Gastroesophageal sphincter (tissue), 4 donors: ENCODE results near the gene CTSV. TPM values are rescaled to one million over a fixed set of nuclear protein-coding genes. Genes with fewer than 3 reads are reported as not detected.
A peak's percentile ranks its signal among the peaks of the same experiment; 100 is the strongest.
"Not testable (repeated sequence)": the region's sequence is repeated elsewhere in the genome, so short reads cannot be mapped to it uniquely, and the experiment has no call there.

Experiments used
- ATAC-seq: fragments of 150-250 bp; one replicate; pipeline ENCODE4 v1.9.1; 2016; ENCODE audit warnings: mild to moderate bottlenecking, moderate library complexity
- H3K27ac ChIP-seq, 4 donors: fragments of 200-600 bp; sonication (generic) in 3 of 4; 1 replicate in 3 of 4; 2 replicates in 1 of 4; pipeline ENCODE4 v1.5.1; 2016 to 2019
- H3K27me3 ChIP-seq: fragments of 200-600 bp; sonication (generic); one replicate; pipeline ENCODE4 v1.5.1; 2019
- H3K36me3 ChIP-seq, 2 donors: fragments of 200-600 bp; sonication (generic); one replicate each; pipeline ENCODE4 v1.5.1; 2019; ENCODE audit warnings: control low read depth in 1 of 2
- H3K4me1 ChIP-seq, 3 donors: fragments of 200-600 bp; sonication (generic); 1 replicate in 2 of 3; 2 replicates in 1 of 3; pipeline ENCODE4 v1.5.1; 2016 to 2019; ENCODE audit warnings: control low read depth in 2 of 3
- H3K4me3 ChIP-seq, 2 donors: fragments of 200-600 bp; sonication (generic); one replicate each; pipeline ENCODE4 v1.5.1; 2019; ENCODE audit warnings: mild to moderate bottlenecking in 1 of 2, moderate library complexity in 1 of 2
- H3K9me3 ChIP-seq, 3 donors: fragments of 200-600 bp; sonication (generic); one replicate each; pipeline ENCODE4 v1.5.1; 2017 to 2019; ENCODE audit warnings: control low read depth in 2 of 3
- EP300 ChIP-seq: sonication (generic); formaldehyde crosslinking; IDR thresholded peaks from one replicate; pipeline ENCODE4 v1.6.1; 2017; ENCODE audit warnings: antibody characterized with exemption, mild to moderate bottlenecking
- POLR2A ChIP-seq, 2 donors: fragments of 450-650 bp; IDR thresholded peaks; one replicate each; pipeline ENCODE4 v1.6.1; 2017; ENCODE audit warnings: antibody characterized with exemption in 2 of 2, mild to moderate bottlenecking in 2 of 2, moderate library complexity in 1 of 2
- POLR2AphosphoS5 ChIP-seq: sonication (generic); formaldehyde crosslinking; IDR thresholded peaks from one replicate; pipeline ENCODE4 v1.6.1; 2017; ENCODE audit warnings: antibody characterized with exemption
- WGBS, 2 donors: methylation state at CpG; one replicate each; pipeline ENCODE4 v1.1.5; 2018; ENCODE audit warnings: low coverage in 1 of 2; 5-methylcytosine and 5-hydroxymethylcytosine counted together
- total RNA-seq, 4 donors: library from RNA; depleted of rRNA; stranded (reverse); fragments of >200 nt; gene quantifications; one replicate each; pipeline ENCODE4 v1.1.0, GENCODE V29; 2016
- TF ChIP-seq, protein P1 (sequence below), 4 experiments: fragments of 200-600 bp in 2 of 4; fragments of 450-650 bp in 2 of 4; sonication (generic) in 1 of 4; IDR thresholded peaks; one replicate each; pipeline ENCODE4 v1.5.1; 2017 to 2019; ENCODE audit warnings: antibody characterized with exemption in 4 of 4, mild to moderate bottlenecking in 2 of 4, moderate library complexity in 2 of 4

The CTSV gene
- total RNA-seq: under 1 TPM in 3 of 4 donors, not detected in 1; 0.19 to 0.93 (median 0.57) TPM

DNA sequence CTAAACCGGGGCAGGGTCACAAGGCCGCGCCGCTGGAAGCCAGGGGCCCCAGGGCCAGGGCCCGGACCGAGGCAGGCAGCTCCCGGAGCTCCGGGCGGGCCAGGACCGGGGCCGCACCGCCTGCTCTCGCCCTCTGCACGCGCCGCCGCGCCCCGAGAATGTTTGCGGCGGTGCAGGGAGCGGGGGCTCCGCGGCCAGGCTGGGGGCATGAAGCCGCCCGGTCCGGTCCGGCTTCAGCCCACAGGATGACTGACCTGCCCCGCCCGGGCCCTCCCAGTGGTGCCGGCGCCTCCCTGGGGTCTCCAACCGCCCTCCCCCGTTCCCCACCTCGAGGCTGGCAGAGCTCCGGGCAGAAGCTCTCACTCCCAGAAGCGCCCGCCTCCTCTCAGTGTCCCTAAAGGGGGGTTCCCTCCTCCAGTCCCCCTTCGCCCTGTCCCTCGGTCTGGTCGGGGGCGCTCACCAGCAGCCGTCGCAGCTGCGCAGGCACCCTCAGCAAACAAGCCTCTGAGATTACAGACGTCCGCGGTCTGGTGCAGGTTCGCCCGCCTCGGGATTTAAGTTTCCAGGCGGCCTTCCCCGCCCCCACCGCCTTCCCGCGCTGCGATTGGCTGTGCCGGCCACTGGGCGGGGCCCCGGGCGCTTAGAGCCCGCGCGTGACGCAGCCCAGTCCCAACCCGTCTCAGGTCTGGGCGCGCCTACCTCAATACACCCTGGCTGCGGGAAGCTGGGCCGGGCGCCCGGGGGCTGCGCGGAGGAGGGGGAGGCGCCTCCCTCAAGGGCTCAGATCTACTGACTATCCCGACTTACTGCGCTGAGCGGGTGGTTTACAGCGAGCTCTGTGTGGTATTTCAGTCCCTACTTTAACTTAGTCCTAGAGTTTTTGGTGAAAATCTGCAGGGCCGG is at the start of gene CTSV:
Gene CTSV, minus strand, starts transcription at position 532 of the 903 bp plus-strand sequence. CDS start 1,099 bp downstream, outside the sequence.
- Histone ChIP-seq H3K4me3 (peak within 1 kb of the TSS; percentile 26 to 59), H3K27ac (peak within 1 kb of the TSS in 3 of 4 donors; percentile 50 to 64 (median 57)), H3K27me3 (peaks cover 50% of the 10 kb centered on the region), H3K4me1 (peaks cover 0 to 14% (median 8%) of the 10 kb centered on the region in 3 donors), H3K36me3 (no peaks in the 10 kb centered on the region), H3K9me3 (peaks cover 0 to 5% (median 0%) of the 10 kb centered on the region in 3 donors)
- WGBS, 2 donors: 0% methylated on average over 11 of the region's 80 CpGs; no CpG with 5 or more reads in 1 of the 2 donors
- peak; percentile 99 for ATAC-seq
- TF ChIP-seq POLR2A (IDR thresholded peaks at IDR 0.05) (peak in 1 of 2 donors; percentile 29), EP300 (no peak), POLR2AphosphoS5 (no peak)
- TF ChIP-seq, protein P1, sequence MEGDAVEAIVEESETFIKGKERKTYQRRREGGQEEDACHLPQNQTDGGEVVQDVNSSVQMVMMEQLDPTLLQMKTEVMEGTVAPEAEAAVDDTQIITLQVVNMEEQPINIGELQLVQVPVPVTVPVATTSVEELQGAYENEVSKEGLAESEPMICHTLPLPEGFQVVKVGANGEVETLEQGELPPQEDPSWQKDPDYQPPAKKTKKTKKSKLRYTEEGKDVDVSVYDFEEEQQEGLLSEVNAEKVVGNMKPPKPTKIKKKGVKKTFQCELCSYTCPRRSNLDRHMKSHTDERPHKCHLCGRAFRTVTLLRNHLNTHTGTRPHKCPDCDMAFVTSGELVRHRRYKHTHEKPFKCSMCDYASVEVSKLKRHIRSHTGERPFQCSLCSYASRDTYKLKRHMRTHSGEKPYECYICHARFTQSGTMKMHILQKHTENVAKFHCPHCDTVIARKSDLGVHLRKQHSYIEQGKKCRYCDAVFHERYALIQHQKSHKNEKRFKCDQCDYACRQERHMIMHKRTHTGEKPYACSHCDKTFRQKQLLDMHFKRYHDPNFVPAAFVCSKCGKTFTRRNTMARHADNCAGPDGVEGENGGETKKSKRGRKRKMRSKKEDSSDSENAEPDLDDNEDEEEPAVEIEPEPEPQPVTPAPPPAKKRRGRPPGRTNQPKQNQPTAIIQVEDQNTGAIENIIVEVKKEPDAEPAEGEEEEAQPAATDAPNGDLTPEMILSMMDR (IDR thresholded peaks at IDR 0.05): peak in 2 of 4 experiments; percentile 12 to 18

- not testable (repeated sequence) for H3K4me1 ChIP-seq, H3K4me3 ChIP-seq, ATAC-seq, H3K36me3 ChIP-seq, H3K9me3 ChIP-seq, H3K27ac ChIP-seq
- peaks cover 34% of the 10 kb centered on the region for H3K27me3 ChIP-seq
- WGBS, 2 donors: 39 to 56% methylated on average over 2 to 3 of the region's 3 CpGs
Measured at GRCh38 chr9:97087668-97088215, 48.8 kb upstream of the CTSV start.

GRCh38 chr9:97084562-97084991 is 45.6 kb upstream of the CTSV start:
- 59 to 74% methylated on average over 5 to 6 of the region's 6 CpGs for WGBS, 2 donors
- not testable (repeated sequence) for H3K4me3 ChIP-seq, ATAC-seq, H3K4me1 ChIP-seq, H3K27ac ChIP-seq, H3K36me3 ChIP-seq
- Histone ChIP-seq H3K27me3 (peaks cover 27% of the 10 kb centered on the region), H3K9me3 (peaks cover 0 to 11% (median 0%) of the 10 kb centered on the region in 3 donors)

- H3K36me3 ChIP-seq: no peaks in the 10 kb centered on the region
- WGBS, 2 donors: 67 to 85% methylated on average over 3 to 5 of the region's 25 CpGs
- no peak for ATAC-seq
Measured at GRCh38 chr9:97078362-97078761, 39.4 kb upstream of the CTSV start.

DNA sequence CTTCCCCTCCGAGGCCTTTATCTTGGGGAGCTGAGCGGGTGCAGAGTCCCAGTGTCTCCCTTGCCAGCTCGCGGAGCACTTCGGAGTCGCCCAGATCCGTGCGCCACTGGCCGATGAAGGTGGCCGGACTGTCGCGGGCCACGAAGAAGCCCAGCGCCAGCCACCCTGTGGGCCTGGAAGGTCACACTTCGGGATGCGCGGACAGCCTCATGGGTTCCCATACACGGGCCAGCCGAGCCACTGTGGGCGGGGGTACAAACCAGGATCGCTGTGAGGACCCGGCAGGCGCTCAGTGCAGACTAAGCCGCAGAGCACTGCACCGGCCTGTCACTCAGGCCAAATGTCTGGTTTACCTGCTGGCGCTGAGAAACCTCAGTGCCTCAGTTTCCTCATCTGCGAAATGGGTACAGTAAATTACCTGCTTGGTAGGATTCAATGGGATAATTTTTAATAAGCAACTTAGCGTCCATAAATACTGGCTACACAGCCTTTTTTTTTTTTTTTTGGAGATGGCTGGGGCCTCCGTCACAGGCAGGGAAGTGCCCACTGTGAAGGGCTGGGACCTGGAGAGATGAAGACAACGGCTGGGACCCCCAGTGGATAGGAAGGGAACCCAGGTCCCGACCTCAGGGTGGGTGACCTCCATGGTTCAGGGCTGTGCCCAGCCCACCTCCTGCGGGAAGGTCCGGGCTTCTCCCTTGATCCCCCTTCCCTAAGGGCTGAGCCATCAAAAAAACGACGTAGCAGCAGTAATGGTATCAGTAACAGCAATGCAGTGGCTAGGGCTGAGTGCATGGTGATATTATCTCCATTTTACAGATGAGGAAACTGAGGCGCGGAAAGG is 38.7 kb upstream of the CTSV start:
- TF ChIP-seq, protein P1 (IDR thresholded peaks at IDR 0.05): no peak
- TF ChIP-seq POLR2A (IDR thresholded peaks at IDR 0.05) (no peak), EP300 (no peak), POLR2AphosphoS5 (no peak)
- no peak for ATAC-seq
- 71 to 89% methylated on average over 3 to 5 of the region's 37 CpGs for WGBS, 2 donors

More at GRCh38 chr9:97078362-97078761, 39.4 kb upstream of the CTSV start:
- H3K27ac ChIP-seq: no peak overlapping the region
- peaks cover 0 to 8% (median 0%) of the 10 kb centered on the region in 3 donors for H3K4me1 ChIP-seq
- H3K9me3 ChIP-seq: peaks cover 0 to 10% (median 0%) of the 10 kb centered on the region in 3 donors
- peaks cover 44% of the 10 kb centered on the region for H3K27me3 ChIP-seq
- no peak overlapping the region for H3K4me3 ChIP-seq
- TF ChIP-seq EP300 (no peak), POLR2AphosphoS5 (no peak), POLR2A (IDR thresholded peaks at IDR 0.05) (no peak)
- TF ChIP-seq, protein P1 (IDR thresholded peaks at IDR 0.05): no peak

DNA sequence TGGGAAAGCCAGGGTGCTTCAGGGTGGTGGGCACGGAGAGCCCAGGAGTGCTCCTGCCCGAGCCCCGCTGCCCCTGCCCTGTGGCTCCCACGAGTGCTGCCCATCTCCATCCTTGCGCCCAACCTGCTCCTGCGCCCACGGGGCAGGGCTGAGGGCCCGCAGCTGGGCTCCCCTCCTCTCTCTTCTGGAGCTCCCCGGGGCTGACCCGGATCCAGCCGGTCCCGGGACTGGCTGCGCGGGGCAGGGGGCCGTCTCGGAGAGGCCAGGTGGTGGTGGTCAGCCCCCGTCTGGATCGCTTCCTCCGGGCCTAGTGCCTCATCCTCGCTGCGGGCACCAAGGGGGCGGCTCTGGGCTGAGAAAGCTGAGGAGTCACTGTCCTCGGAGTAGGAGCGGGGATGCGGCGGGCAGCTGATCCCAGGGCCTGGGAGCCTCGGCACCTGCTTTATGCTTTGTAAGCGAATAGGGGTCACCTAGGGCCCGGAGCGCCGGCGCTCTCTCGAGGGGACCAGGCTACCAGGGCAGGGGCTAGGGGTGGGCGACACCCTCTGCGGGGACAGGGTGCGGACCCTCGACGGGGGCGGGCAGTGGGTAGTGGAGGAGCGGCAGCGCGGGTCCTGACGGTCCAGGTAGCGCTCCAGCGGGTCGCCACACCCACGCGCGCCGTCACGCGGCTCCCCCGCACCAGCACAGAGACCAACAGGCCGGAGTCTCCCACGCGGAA is 37.9 kb upstream of the CTSV start:
- peaks cover 57% of the 10 kb centered on the region for H3K27me3 ChIP-seq
- not testable (repeated sequence) for H3K4me1 ChIP-seq, H3K27ac ChIP-seq, H3K9me3 ChIP-seq, H3K4me3 ChIP-seq, H3K36me3 ChIP-seq
- WGBS, 2 donors: 33% methylated on average over 3 of the region's 56 CpGs; no CpG with 5 or more reads in 1 of the 2 donors
- peak; percentile 36 for ATAC-seq

More for the DNA sequence above, 38.7 kb upstream of the CTSV start:
- Histone ChIP-seq H3K4me3 (no peak overlapping the region), H3K9me3 (peaks cover 0 to 3% (median 0%) of the 10 kb centered on the region in 3 donors), H3K36me3 (no peaks in the 10 kb centered on the region), H3K27me3 (peaks cover 50% of the 10 kb centered on the region), H3K27ac (no peak overlapping the region), H3K4me1 (peaks cover 0 to 8% (median 0%) of the 10 kb centered on the region in 3 donors)
